Measurements from ENCODE around the gene FLAD1. TPM values are rescaled to one million over a fixed set of nuclear protein-coding genes. Genes with fewer than 3 reads are reported as not detected.

Gene FLAD1
- total RNA-seq, 2 donors from 2014 or later = 31.5 to 35.3 TPM

DNA sequence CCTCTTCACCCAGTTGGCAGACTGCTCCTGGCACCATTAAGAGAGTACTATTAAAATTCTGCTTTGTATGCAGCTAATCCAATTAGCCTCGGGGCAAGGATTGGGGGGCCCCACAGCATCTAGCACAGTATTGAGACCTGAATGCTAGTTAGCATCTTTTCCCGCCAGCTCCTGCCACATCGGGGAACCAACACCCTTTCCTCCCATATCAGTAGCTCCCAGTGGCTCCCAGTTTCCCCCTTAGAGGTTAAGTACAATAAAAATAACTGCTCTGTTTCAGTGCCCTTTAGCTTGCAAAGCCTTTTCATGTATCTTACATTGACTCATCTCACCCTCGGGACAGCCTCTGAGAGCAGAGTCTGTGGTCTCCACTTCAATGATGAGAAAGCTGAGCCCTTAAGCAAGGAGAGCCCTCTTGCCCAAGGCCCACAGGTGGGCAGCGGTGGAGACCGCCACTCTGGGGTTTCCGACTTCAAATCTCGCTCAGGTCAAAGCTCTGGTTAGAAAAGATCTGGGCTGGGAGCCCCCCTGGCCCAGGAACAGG lies 42.4 kb upstream of the FLAD1 start:
- H3K27ac ChIP-seq = no peak overlapping the region
- peaks cover 20% of the 10 kb centered on the region for H3K4me1 ChIP-seq (replicated peaks)
- intact Hi-C loops (cut with DNase I) = no loop called here
- no peaks in the 10 kb centered on the region for H3K27me3 ChIP-seq (replicated peaks; ENCODE audit: insufficient read depth)
- H3K9me3 ChIP-seq = no peaks in the 10 kb centered on the region
- no peaks in the 10 kb centered on the region for H3K36me3 ChIP-seq
- no peak overlapping the region for H3K4me3 ChIP-seq
- 62% methylated on average over 8 of the region's 8 CpGs for WGBS
- TF ChIP-seq POLR2AphosphoS5 (IDR thresholded peaks at IDR 0.05) = no peak
- TF ChIP-seq POLR2A (IDR thresholded peaks at IDR 0.05) = no peak
- no peak for TF ChIP-seq CTCF (IDR thresholded peaks at IDR 0.05)
- no peak for DNase-seq (ENCODE audit: low spot score)

DNA sequence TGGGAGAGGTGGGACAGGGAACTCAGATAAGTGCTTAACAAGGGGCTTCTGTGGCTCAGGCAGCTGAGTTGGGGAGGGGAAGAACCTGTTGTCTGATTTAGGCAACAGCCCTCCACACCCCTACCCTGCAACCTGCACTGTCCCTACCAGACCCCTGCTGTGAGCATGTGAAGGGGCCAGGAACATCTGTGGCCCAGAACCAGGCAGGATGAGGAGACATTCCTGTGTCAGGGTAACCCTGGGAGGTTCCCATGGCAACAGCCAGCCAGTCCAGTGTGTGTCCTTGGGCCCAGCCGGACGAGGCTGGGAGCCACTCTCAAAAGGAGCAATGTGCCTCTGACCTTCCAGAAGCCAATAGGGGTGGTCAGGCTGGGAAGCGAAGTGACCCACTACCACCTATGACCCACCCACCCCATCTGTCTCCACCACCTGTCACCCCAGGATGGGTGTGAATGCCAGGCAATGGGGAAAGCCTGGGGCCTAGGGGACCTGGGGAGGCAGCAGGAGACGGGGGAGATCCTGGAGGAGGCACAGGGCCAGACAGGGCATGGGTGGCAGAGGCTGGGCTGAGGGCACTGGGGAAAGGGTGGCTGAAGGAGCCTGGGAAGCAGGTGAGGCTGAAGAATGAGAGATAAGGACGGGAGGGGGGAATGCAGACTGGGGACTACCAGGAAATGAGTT lies 41.7 kb upstream of the FLAD1 start:
- 81% methylated on average over 5 of the region's 5 CpGs for WGBS
- H3K27ac ChIP-seq = no peak overlapping the region
- H3K9me3 ChIP-seq = no peaks in the 10 kb centered on the region
- intact Hi-C loops (cut with DNase I) = no loop called here
- H3K27me3 ChIP-seq (replicated peaks; ENCODE audit: insufficient read depth) = no peaks in the 10 kb centered on the region
- no peak for DNase-seq (ENCODE audit: low spot score)
- H3K4me3 ChIP-seq = no peak overlapping the region
- H3K36me3 ChIP-seq = no peaks in the 10 kb centered on the region
- H3K4me1 ChIP-seq (replicated peaks) = peaks cover 20% of the 10 kb centered on the region
- TF ChIP-seq POLR2AphosphoS5 (IDR thresholded peaks at IDR 0.05) (no peak), POLR2A (IDR thresholded peaks at IDR 0.05) (no peak), CTCF (IDR thresholded peaks at IDR 0.05) (no peak)

DNA sequence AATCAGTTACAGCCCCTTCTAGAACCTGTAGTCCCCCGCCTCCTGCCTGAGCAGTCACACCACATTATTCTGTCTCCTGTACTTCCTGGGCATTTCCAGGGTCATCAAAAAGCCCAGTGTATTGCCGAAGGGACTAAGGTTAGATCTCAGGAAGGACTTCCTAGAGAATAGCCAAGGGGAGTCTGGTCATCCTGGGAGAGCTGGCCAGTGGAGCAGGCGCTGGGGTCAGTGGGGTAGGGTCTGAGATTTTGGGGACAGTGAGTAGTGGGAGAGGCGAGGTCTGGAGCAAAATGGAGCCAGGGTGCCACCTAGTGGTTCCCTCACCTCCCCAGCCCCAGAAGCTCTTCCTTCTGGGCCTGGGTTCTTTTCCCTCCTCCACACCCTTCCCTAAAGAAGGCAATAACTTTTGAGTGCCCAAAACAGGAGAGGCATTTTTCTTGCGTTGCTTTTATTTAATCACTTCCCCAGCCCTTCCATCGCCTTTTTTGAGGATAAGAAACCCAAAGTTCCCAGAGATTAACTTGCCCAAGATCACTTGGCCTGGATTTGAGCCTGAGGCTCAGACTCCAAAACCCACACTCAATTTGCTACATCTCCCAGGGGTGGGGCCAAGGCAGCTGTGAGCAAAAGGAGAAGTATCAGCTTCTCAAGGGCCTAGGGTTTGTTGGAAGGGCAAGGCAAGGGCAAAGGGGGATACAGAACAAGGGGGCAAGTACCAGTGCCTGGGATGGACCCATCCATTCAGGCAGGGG lies 39.3 kb upstream of the FLAD1 start:
- Histone ChIP-seq H3K36me3 (no peaks in the 10 kb centered on the region), H3K27ac (no peak overlapping the region), H3K9me3 (no peaks in the 10 kb centered on the region), H3K27me3 (replicated peaks; ENCODE audit: insufficient read depth) (no peaks in the 10 kb centered on the region), H3K4me3 (no peak overlapping the region), H3K4me1 (replicated peaks) (peaks cover 11% of the 10 kb centered on the region)
- 49% methylated on average over 6 of the region's 6 CpGs for WGBS
- no peak for DNase-seq (ENCODE audit: low spot score)
- TF ChIP-seq CTCF (IDR thresholded peaks at IDR 0.05) (peak; percentile 23 to 71 (median 58)), POLR2AphosphoS5 (IDR thresholded peaks at IDR 0.05) (peak; percentile 10), POLR2A (IDR thresholded peaks at IDR 0.05) (no peak)
- intact Hi-C loops (cut with DNase I) = no loop called here

- WGBS = 39% methylated on average over 9 of the region's 9 CpGs
- DNase-seq (ENCODE audit: low spot score) = no peak
- intact Hi-C loops (cut with DNase I) = no loop called here
- Histone ChIP-seq H3K4me3 (no peak overlapping the region), H3K9me3 (no peaks in the 10 kb centered on the region), H3K4me1 (replicated peaks) (peaks cover 11% of the 10 kb centered on the region), H3K27ac (no peak overlapping the region), H3K36me3 (no peaks in the 10 kb centered on the region), H3K27me3 (replicated peaks; ENCODE audit: insufficient read depth) (no peaks in the 10 kb centered on the region)
- TF ChIP-seq POLR2AphosphoS5 (IDR thresholded peaks at IDR 0.05) = no peak
- TF ChIP-seq CTCF (IDR thresholded peaks at IDR 0.05) = no peak
- no peak for TF ChIP-seq POLR2A (IDR thresholded peaks at IDR 0.05)
Observed at GRCh38 chr1:154944401-154945159, 38.6 kb upstream of the FLAD1 start.
